ENCODE measurements around the gene AGAP1. TPM values are rescaled to one million over a fixed set of nuclear protein-coding genes. Genes with fewer than 3 reads are reported as not detected.

Gene AGAP1
- total RNA-seq, 2 donors from 2014 or later, result 32.8 to 34.7 TPM

DNA sequence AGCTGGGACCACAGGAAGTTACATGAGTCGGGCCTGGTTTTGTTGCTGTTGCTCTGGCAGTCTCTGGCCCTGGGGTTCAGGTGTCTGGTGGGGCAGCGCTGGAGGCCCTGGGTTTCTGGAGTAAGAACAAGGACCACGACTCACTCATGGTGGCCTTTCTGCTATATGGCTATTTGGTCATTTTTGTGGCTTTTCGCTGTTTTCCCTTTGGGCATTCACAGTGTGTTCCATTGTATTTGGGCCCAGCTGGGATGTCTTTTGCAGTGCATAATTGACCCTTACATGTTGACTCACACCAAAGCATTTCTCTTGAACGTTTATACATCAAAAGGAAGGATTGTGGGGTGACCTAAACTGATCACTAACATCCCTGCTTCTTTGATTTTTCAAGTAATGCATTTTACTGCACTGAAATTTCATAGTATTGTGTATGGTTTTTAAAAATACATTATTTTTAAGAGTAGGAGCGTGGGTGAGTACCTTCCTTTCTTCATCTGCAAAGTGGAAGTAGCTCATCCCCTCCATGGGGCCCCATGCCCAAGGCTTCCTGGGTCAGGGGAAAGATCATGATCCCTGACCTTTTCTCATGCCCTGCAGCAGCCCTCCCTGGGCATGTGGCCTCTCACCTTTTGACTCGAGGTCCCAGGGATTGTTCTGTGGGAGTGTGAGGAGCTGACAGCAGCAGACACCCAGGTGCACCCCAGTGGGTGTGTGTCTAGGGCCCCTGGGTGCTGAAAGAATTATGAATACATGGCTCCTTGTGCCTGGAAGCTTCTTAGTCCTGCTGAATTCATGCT is 225.5 kb downstream of the AGAP1 start:
- WGBS, 2 experiments (ENCODE audit: insufficient coverage in 1 of 2, insufficient read length in 1 of 2), result 89 to 95% methylated on average over 4 to 7 of the region's 7 CpGs
- no peaks in the 10 kb centered on the region for H3K4me1 ChIP-seq (ENCODE audit: control insufficient read depth, insufficient read depth, low read length)
- no peaks in the 10 kb centered on the region for H3K9me3 ChIP-seq (ENCODE audit: control insufficient read depth, low read length)
- Mint-ChIP-seq H3K36me3 (ENCODE audit: low read depth) (peaks cover 15% of the 10 kb centered on the region), H3K4me3 (no peak overlapping the region), H3K4me1 (peaks cover 2% of the 10 kb centered on the region), H3K27ac (no peak overlapping the region), H3K27me3 (ENCODE audit: insufficient read depth) (no peaks in the 10 kb centered on the region), H3K9me3 (no peaks in the 10 kb centered on the region)
- DNase-seq, result no peak
- no peak overlapping the region for H3K9ac ChIP-seq (ENCODE audit: extremely low read depth, low read length, poor library complexity, severe bottlenecking)
- H3K36me3 ChIP-seq (ENCODE audit: control insufficient read depth, insufficient read depth, low read length), result peaks cover 13% of the 10 kb centered on the region
- H3K27ac ChIP-seq (ENCODE audit: low read depth, low read length), result no peak overlapping the region
- no peaks in the 10 kb centered on the region for H3K27me3 ChIP-seq (ENCODE audit: control insufficient read depth, insufficient read depth, low read length, poor library complexity, severe bottlenecking)
- no peak overlapping the region for H3K4me3 ChIP-seq (ENCODE audit: low read length)
- TF ChIP-seq, protein P1, sequence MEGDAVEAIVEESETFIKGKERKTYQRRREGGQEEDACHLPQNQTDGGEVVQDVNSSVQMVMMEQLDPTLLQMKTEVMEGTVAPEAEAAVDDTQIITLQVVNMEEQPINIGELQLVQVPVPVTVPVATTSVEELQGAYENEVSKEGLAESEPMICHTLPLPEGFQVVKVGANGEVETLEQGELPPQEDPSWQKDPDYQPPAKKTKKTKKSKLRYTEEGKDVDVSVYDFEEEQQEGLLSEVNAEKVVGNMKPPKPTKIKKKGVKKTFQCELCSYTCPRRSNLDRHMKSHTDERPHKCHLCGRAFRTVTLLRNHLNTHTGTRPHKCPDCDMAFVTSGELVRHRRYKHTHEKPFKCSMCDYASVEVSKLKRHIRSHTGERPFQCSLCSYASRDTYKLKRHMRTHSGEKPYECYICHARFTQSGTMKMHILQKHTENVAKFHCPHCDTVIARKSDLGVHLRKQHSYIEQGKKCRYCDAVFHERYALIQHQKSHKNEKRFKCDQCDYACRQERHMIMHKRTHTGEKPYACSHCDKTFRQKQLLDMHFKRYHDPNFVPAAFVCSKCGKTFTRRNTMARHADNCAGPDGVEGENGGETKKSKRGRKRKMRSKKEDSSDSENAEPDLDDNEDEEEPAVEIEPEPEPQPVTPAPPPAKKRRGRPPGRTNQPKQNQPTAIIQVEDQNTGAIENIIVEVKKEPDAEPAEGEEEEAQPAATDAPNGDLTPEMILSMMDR (conservative IDR thresholded peaks at IDR 0.05), result no peak

DNA sequence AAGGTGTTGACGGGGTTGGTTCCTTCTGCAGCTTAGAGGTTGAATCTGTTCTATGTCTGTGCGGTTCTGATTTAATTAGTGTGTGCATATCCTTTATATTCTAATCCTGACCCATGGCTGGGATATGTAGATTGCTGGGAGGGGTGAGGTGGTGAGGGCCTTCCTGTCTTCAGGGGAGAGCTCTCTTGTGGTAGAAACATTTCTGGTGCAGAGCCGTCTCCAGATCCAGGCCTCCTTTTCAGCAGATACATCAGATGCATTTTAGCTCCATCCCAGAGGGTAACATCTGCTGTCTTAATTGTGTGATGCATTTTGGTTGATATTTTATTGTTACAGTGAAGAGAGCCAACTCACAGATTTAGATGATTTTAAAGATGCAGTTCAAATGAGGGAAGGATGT is 227.8 kb downstream of the AGAP1 start:
- H3K36me3 ChIP-seq (ENCODE audit: control insufficient read depth, insufficient read depth, low read length), result peaks cover 13% of the 10 kb centered on the region
- H3K4me3 Mint-ChIP-seq, result no peak overlapping the region
- H3K4me1 ChIP-seq (ENCODE audit: control insufficient read depth, insufficient read depth, low read length), result peaks cover under 1% of the 10 kb centered on the region
- H3K27me3 ChIP-seq (ENCODE audit: control insufficient read depth, insufficient read depth, low read length, poor library complexity, severe bottlenecking), result no peaks in the 10 kb centered on the region
- H3K27ac ChIP-seq (ENCODE audit: low read depth, low read length), result no peak overlapping the region
- peaks cover 11% of the 10 kb centered on the region for H3K4me1 Mint-ChIP-seq
- H3K9me3 ChIP-seq (ENCODE audit: control insufficient read depth, low read length), result no peaks in the 10 kb centered on the region
- no peaks in the 10 kb centered on the region for H3K9me3 Mint-ChIP-seq
- DNase-seq, result no peak
- TF ChIP-seq, protein P1 (conservative IDR thresholded peaks at IDR 0.05), result no peak
- H3K27me3 Mint-ChIP-seq (ENCODE audit: insufficient read depth), result no peaks in the 10 kb centered on the region
- no peak overlapping the region for H3K9ac ChIP-seq (ENCODE audit: extremely low read depth, low read length, poor library complexity, severe bottlenecking)
- no peak overlapping the region for H3K27ac Mint-ChIP-seq
- H3K4me3 ChIP-seq (ENCODE audit: low read length), result no peak overlapping the region
- H3K36me3 Mint-ChIP-seq (ENCODE audit: low read depth), result peaks cover 15% of the 10 kb centered on the region
- WGBS, 2 experiments (ENCODE audit: insufficient coverage in 1 of 2, insufficient read length in 1 of 2), result 83 to 97% methylated on average over 1 to 3 of the region's 3 CpGs

DNA sequence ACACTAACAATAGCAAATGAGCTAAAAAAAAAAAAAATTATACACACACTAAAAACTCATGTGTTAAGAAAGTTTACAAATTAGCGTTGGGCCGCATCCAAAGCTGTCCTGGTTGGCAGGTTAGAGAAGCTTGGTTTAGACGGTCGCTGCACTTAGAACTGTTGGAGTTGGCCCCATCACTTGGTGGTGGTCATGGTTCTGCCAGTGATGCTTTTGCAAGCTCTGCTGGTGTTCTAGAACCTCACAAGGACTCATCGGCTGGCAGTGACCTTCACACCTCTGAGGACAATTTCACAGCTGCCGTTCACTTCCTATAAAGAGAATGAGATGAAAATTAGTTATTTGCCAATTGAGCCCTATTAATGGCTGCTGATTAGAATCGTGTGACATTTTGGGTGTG is 229.0 kb downstream of the AGAP1 start:
- Mint-ChIP-seq H3K27ac (no peak overlapping the region), H3K4me3 (no peak overlapping the region), H3K9me3 (no peaks in the 10 kb centered on the region), H3K27me3 (ENCODE audit: insufficient read depth) (no peaks in the 10 kb centered on the region), H3K36me3 (ENCODE audit: low read depth) (peaks cover 13% of the 10 kb centered on the region), H3K4me1 (peaks cover 15% of the 10 kb centered on the region)
- Histone ChIP-seq H3K9me3 (ENCODE audit: control insufficient read depth, low read length) (no peaks in the 10 kb centered on the region), H3K4me3 (ENCODE audit: low read length) (no peak overlapping the region), H3K36me3 (ENCODE audit: control insufficient read depth, insufficient read depth, low read length) (peaks cover 13% of the 10 kb centered on the region), H3K27me3 (ENCODE audit: control insufficient read depth, insufficient read depth, low read length, poor library complexity, severe bottlenecking) (no peaks in the 10 kb centered on the region), H3K27ac (ENCODE audit: low read depth, low read length) (no peak overlapping the region), H3K4me1 (ENCODE audit: control insufficient read depth, insufficient read depth, low read length) (peaks cover 4% of the 10 kb centered on the region), H3K9ac (ENCODE audit: extremely low read depth, low read length, poor library complexity, severe bottlenecking) (no peak overlapping the region)
- no peak for DNase-seq
- TF ChIP-seq, protein P1 (conservative IDR thresholded peaks at IDR 0.05), result no peak
- WGBS, 2 experiments (ENCODE audit: insufficient coverage in 1 of 2, insufficient read length in 1 of 2), result 94 to 98% methylated on average over 6 to 7 of the region's 7 CpGs

Data from endodermal cell (in vitro differentiated cells).